Measurements from ENCODE around the gene ETS1.

ETS1 gene

GRCh38 chr11:128509621-128510389 is 77.6 kb downstream of the ETS1 start:
- H3K4me3 ChIP-seq (replicated peaks in 1 of 2; ENCODE audit: low read depth in 2 of 2, low read length in 2 of 2) = no peak overlapping the region
- peak in 1 of 2 donors; percentile 73 for DNase-seq (ENCODE audit: low read depth in 2 of 2)
- TF ChIP-seq CTCF (IDR thresholded peaks at IDR 0.05; ENCODE audit: low read depth, low read length) = no peak

- no peak overlapping the region for H3K4me3 ChIP-seq (replicated peaks in 1 of 2; ENCODE audit: low read depth in 2 of 2, low read length in 2 of 2)
- TF ChIP-seq CTCF (IDR thresholded peaks at IDR 0.05; ENCODE audit: low read depth, low read length) = no peak
- DNase-seq (ENCODE audit: low read depth in 2 of 2) = peak in 1 of 2 donors; percentile 86
Measured at GRCh38 chr11:128508770-128509510, 78.4 kb downstream of the ETS1 start.

GRCh38 chr11:128507936-128508335 is 79.4 kb downstream of the ETS1 start:
- DNase-seq (ENCODE audit: low read depth in 2 of 2) = no peak
- H3K4me3 ChIP-seq (replicated peaks in 1 of 2; ENCODE audit: low read depth in 2 of 2, low read length in 2 of 2) = peak overlapping the region in 1 of 2 donors; percentile 5
- TF ChIP-seq CTCF (IDR thresholded peaks at IDR 0.05; ENCODE audit: low read depth, low read length) = no peak

GRCh38 chr11:128506999-128507611 is 80.3 kb downstream of the ETS1 start:
- peak overlapping the region; percentile 4 to 5 for H3K4me3 ChIP-seq (replicated peaks in 1 of 2; ENCODE audit: low read depth in 2 of 2, low read length in 2 of 2)
- peak; percentile 94 to 97 for DNase-seq (ENCODE audit: low read depth in 2 of 2)
- TF ChIP-seq CTCF (IDR thresholded peaks at IDR 0.05; ENCODE audit: low read depth, low read length) = no peak

- peak; percentile 17 for TF ChIP-seq CTCF (IDR thresholded peaks at IDR 0.05; ENCODE audit: low read depth, low read length)
- peak overlapping the region in 1 of 2 donors; percentile 5 for H3K4me3 ChIP-seq (replicated peaks in 1 of 2; ENCODE audit: low read depth in 2 of 2, low read length in 2 of 2)
- DNase-seq (ENCODE audit: low read depth in 2 of 2) = no peak
Measured at GRCh38 chr11:128506356-128506755, 81.0 kb downstream of the ETS1 start.

- TF ChIP-seq CTCF (IDR thresholded peaks at IDR 0.05; ENCODE audit: low read depth, low read length) = no peak
- H3K4me3 ChIP-seq (replicated peaks in 1 of 2; ENCODE audit: low read depth in 2 of 2, low read length in 2 of 2) = no peak overlapping the region
- peak in 1 of 2 donors; percentile 4 for DNase-seq (ENCODE audit: low read depth in 2 of 2)
Measured at GRCh38 chr11:128505449-128506065, 81.8 kb downstream of the ETS1 start.
